H9 (cell line): Measurements from ENCODE around the gene IPO11. TPM values are rescaled to one million over a fixed set of nuclear protein-coding genes. Genes with fewer than 3 reads are reported as not detected.

Experiments used
- DNase-seq: peaks from one replicate; pipeline ENCODE4 v3.0.0-alpha.2; 2017
- H2AFZ ChIP-seq: one replicate; pipeline ENCODE4 v1.6.1; 2013; ENCODE audit warnings: mild to moderate bottlenecking, low read length, control low read depth, moderate library complexity
- H2AK5ac ChIP-seq: 2 replicates; pipeline ENCODE4 v1.6.1; 2013; ENCODE audit warnings: low read length, control low read depth, mixed read lengths; ENCODE audit not compliant: insufficient read length
- H2BK120ac ChIP-seq: one replicate; pipeline ENCODE4 v1.6.1; 2013; ENCODE audit warnings: low read depth, mild to moderate bottlenecking, low read length, control low read depth, inconsistent platforms; ENCODE audit not compliant: poor library complexity, severe bottlenecking
- H2BK12ac ChIP-seq: 2 replicates; pipeline ENCODE4 v1.6.1; 2013; ENCODE audit warnings: low read length, control low read depth, mixed read lengths, low read depth; ENCODE audit not compliant: insufficient read length
- H2BK15ac ChIP-seq: 2 replicates; pipeline ENCODE4 v1.6.1; 2013; ENCODE audit warnings: low read depth, low read length, control low read depth
- H2BK20ac ChIP-seq: one replicate; pipeline ENCODE4 v1.6.1; 2013; ENCODE audit warnings: low read depth, mild to moderate bottlenecking, low read length, control low read depth, inconsistent platforms; ENCODE audit not compliant: poor library complexity, severe bottlenecking
- H2BK5ac ChIP-seq: 2 replicates; pipeline ENCODE4 v1.6.1; 2013; ENCODE audit warnings: low read length, control low read depth, mixed read lengths; ENCODE audit not compliant: insufficient read length
- H3K14ac ChIP-seq: 2 replicates; pipeline ENCODE4 v1.6.1; 2013; ENCODE audit warnings: low read length, control low read depth; ENCODE audit not compliant: insufficient read depth
- H3K18ac ChIP-seq: 2 replicates; pipeline ENCODE4 v1.6.1; 2013; ENCODE audit warnings: low read depth, mild to moderate bottlenecking, mixed read lengths, low read length, control low read depth; ENCODE audit not compliant: insufficient read length
- H3K23ac ChIP-seq: 2 replicates; pipeline ENCODE4 v1.6.1; 2013; ENCODE audit warnings: low read length, control low read depth, mixed read lengths, low read depth; ENCODE audit not compliant: insufficient read length
- H3K23me2 ChIP-seq: 2 replicates; pipeline ENCODE4 v1.6.1; 2013; ENCODE audit warnings: low read depth, mild to moderate bottlenecking, mixed read lengths, low read length, control low read depth; ENCODE audit not compliant: insufficient read length, poor library complexity, severe bottlenecking
- H3K27ac ChIP-seq: 2 replicates; pipeline ENCODE4 v1.5.1; 2013; ENCODE audit warnings: low read length, control low read depth, mixed read lengths, low read depth; ENCODE audit not compliant: insufficient read length
- H3K27me3 ChIP-seq: 2 replicates; pipeline ENCODE4 v1.6.1; 2013; ENCODE audit warnings: low read length, control low read depth, inconsistent platforms; ENCODE audit not compliant: insufficient read depth
- H3K4ac ChIP-seq: 2 replicates; pipeline ENCODE4 v1.6.1; 2013; ENCODE audit warnings: low read depth, mild to moderate bottlenecking, control low read depth, inconsistent platforms, low read length, moderate library complexity
- H3K4me1 ChIP-seq: 2 replicates; pipeline ENCODE4 v1.6.1; 2013; ENCODE audit warnings: low read length, control low read depth, inconsistent platforms; ENCODE audit not compliant: insufficient read depth
- H3K4me2 ChIP-seq: 2 replicates; pipeline ENCODE4 v1.6.1; 2013; ENCODE audit warnings: low read length, control low read depth, mixed read lengths; ENCODE audit not compliant: insufficient read length, insufficient read depth
- H3K56ac ChIP-seq: 2 replicates; pipeline ENCODE4 v1.6.1; 2013; ENCODE audit warnings: low read depth, mild to moderate bottlenecking, mixed read lengths, low read length, control low read depth; ENCODE audit not compliant: insufficient read length
- H3K79me1 ChIP-seq: 2 replicates; pipeline ENCODE4 v1.6.1; 2013; ENCODE audit warnings: low read depth, mild to moderate bottlenecking, moderate library complexity, low read length, control low read depth, inconsistent platforms; ENCODE audit not compliant: insufficient read depth, poor library complexity, severe bottlenecking
- H3K79me2 ChIP-seq: 2 replicates; pipeline ENCODE4 v1.6.1; 2013; ENCODE audit warnings: low read length, control low read depth, inconsistent platforms; ENCODE audit not compliant: insufficient read depth
- H3K9ac ChIP-seq: 2 replicates; pipeline ENCODE4 v1.6.1; 2013; ENCODE audit warnings: low read length, control low read depth, mixed read lengths; ENCODE audit not compliant: insufficient read length; ENCODE audit errors: extremely low read depth
- H3K9me3 ChIP-seq: one replicate; pipeline ENCODE4 v1.6.1; 2013; ENCODE audit warnings: low read depth, low read length, inconsistent platforms; ENCODE audit not compliant: control insufficient read depth
- H3T11ph ChIP-seq: one replicate; pipeline ENCODE4 v1.6.1; 2013; ENCODE audit warnings: mild to moderate bottlenecking, low read length, control low read depth, inconsistent platforms
- H4K20me1 ChIP-seq: one replicate; pipeline ENCODE4 v1.6.1; 2013; ENCODE audit not compliant: control insufficient read depth, insufficient read length, insufficient read depth
- H4K5ac ChIP-seq: 2 replicates; pipeline ENCODE4 v1.6.1; 2013; ENCODE audit warnings: low read depth, mild to moderate bottlenecking, mixed read lengths, low read length, control low read depth; ENCODE audit not compliant: insufficient read length
- H4K8ac ChIP-seq: replicated peaks from 2 replicates; pipeline ENCODE4 v1.6.1; 2013; ENCODE audit warnings: low read length, control low read depth, mixed read lengths, low read depth; ENCODE audit not compliant: insufficient read length
- H4K91ac ChIP-seq: 2 replicates; pipeline ENCODE4 v1.6.1; 2013; ENCODE audit warnings: low read depth, mild to moderate bottlenecking, moderate library complexity, mixed read lengths, low read length, control low read depth; ENCODE audit not compliant: insufficient read length
- H3K27ac Mint-ChIP-seq, 3 experiments: 2 replicates in 2 of 3; 3 replicates in 1 of 3; pipeline ENCODE4 v1.8.0; 2020 to 2021; ENCODE audit warnings: mixed read lengths in 3 of 3, mild to moderate bottlenecking in 1 of 3, moderate library complexity in 1 of 3
- H3K27me3 Mint-ChIP-seq: 2 replicates; pipeline ENCODE4 v1.8.0; 2021; ENCODE audit warnings: low read depth, mild to moderate bottlenecking, moderate library complexity, mixed read lengths
- H3K36me3 Mint-ChIP-seq, 3 experiments: 2 replicates in 2 of 3; 3 replicates in 1 of 3; pipeline ENCODE4 v1.8.0; 2020 to 2021; ENCODE audit warnings: low read depth in 3 of 3, mixed read lengths in 3 of 3; ENCODE audit not compliant: insufficient read depth in 1 of 3
- H3K4me1 Mint-ChIP-seq, 2 experiments: 2 replicates each; pipeline ENCODE4 v1.8.0; 2020; ENCODE audit warnings: mixed read lengths in 2 of 2
- H3K4me3 Mint-ChIP-seq, 2 experiments: 2 replicates in 1 of 2; 3 replicates in 1 of 2; pipeline ENCODE4 v1.8.0; 2020 to 2021; ENCODE audit warnings: mild to moderate bottlenecking in 2 of 2, mixed read lengths in 2 of 2, moderate library complexity in 1 of 2
- H3K9me3 Mint-ChIP-seq, 2 experiments: 2 replicates in 1 of 2; 3 replicates in 1 of 2; pipeline ENCODE4 v1.8.0; 2020; ENCODE audit warnings: mild to moderate bottlenecking in 2 of 2, mixed read lengths in 2 of 2, moderate library complexity in 1 of 2
- CTCF ChIP-seq: fragments of 200-600 bp; sonication (generic); conservative IDR thresholded peaks from 3 replicates; pipeline ENCODE4 v1.8.0; 2021; ENCODE audit warnings: antibody characterized with exemption, mild to moderate bottlenecking
- total RNA-seq: library from RNA; stranded (reverse); gene quantifications from 2 replicates; pipeline ENCODE4 v1.2.1, GENCODE V29; 2021

Gene IPO11
- total RNA-seq, 1 experiment from 2014 or later: 63.0 TPM

GRCh38 chr5:62504129-62504528 lies 91.6 kb downstream of the IPO11 start:
- Mint-ChIP-seq H3K4me3 (no peak overlapping the region), H3K27ac (no peak overlapping the region; a peak in 1 of 7 replicates)
- no peak overlapping the region for H3K56ac ChIP-seq

More at GRCh38 chr5:62504129-62504528, 91.6 kb downstream of the IPO11 start:
- no peak overlapping the region for H3K14ac ChIP-seq
- H3K23ac ChIP-seq: no peak overlapping the region
- H3K4me1 Mint-ChIP-seq: no peaks in the 10 kb centered on the region
- H3K9me3 ChIP-seq: no peaks in the 10 kb centered on the region
- H3K4me2 ChIP-seq: no peak overlapping the region
- no peak overlapping the region for H2BK120ac ChIP-seq
- H4K20me1 ChIP-seq: no peaks in the 10 kb centered on the region
- no peak overlapping the region for H2BK12ac ChIP-seq
- H3K79me2 ChIP-seq: no peaks in the 10 kb centered on the region
- no peaks in the 10 kb centered on the region for H3K4me1 ChIP-seq
- no peaks in the 10 kb centered on the region for H3K23me2 ChIP-seq
- no peak overlapping the region for H2BK20ac ChIP-seq
- H2AFZ ChIP-seq: no peak overlapping the region
- H3K36me3 Mint-ChIP-seq: peaks cover 7 to 31% (median 23%) of the 10 kb centered on the region in 3 experiments
- no peak overlapping the region for H4K5ac ChIP-seq
- no peak overlapping the region for H3T11ph ChIP-seq
- no peak overlapping the region for H3K9ac ChIP-seq
- H3K27me3 Mint-ChIP-seq: no peaks in the 10 kb centered on the region
- DNase-seq: no peak
- H4K8ac ChIP-seq: no peak overlapping the region
- H4K91ac ChIP-seq: no peak overlapping the region
- H2BK15ac ChIP-seq: no peak overlapping the region
- TF ChIP-seq CTCF: no peak
- no peak overlapping the region for H3K4ac ChIP-seq
- no peak overlapping the region for H2AK5ac ChIP-seq
- H3K27ac ChIP-seq: no peak overlapping the region
- H2BK5ac ChIP-seq: no peak overlapping the region
- no peaks in the 10 kb centered on the region; a peak in 1 of 5 replicates for H3K9me3 Mint-ChIP-seq
- no peak overlapping the region for H3K18ac ChIP-seq
- no peaks in the 10 kb centered on the region for H3K27me3 ChIP-seq
- no peaks in the 10 kb centered on the region for H3K79me1 ChIP-seq
